Thymus (tissue), 11 donors: ENCODE data around the gene CELF4. TPM values are rescaled to one million over a fixed set of nuclear protein-coding genes. Genes with fewer than 3 reads are reported as not detected.
"Not testable (repeated sequence)": the region's sequence is repeated elsewhere in the genome, so short reads cannot be mapped to it uniquely, and the experiment has no call there.

Source experiments
- DNase-seq, 9 donors: peaks; one replicate each; pipeline ENCODE4 v3.0.0-alpha.2; 2013; ENCODE audit warnings: low spot score in 9 of 9, low read depth in 6 of 9, missing footprints in 1 of 9
- H3K27ac ChIP-seq, 2 donors: one replicate each; pipeline ENCODE4 v1.5.1; 2013; ENCODE audit warnings: control low read depth in 1 of 2, low read depth in 1 of 2, low read length in 1 of 2, mild to moderate bottlenecking in 1 of 2, moderate library complexity in 1 of 2
- H3K27me3 ChIP-seq, 2 donors: one replicate each; pipeline ENCODE4 v1.5.1; 2013; ENCODE audit warnings: low read length in 1 of 2; ENCODE audit not compliant: control insufficient read depth in 2 of 2, insufficient read depth in 1 of 2
- H3K36me3 ChIP-seq, 2 donors: one replicate each; pipeline ENCODE4 v1.5.1; 2013; ENCODE audit warnings: low read length in 1 of 2, mild to moderate bottlenecking in 1 of 2, moderate library complexity in 1 of 2; ENCODE audit not compliant: control insufficient read depth in 2 of 2, insufficient read depth in 2 of 2
- H3K4me1 ChIP-seq, 2 donors: one replicate each; pipeline ENCODE4 v1.5.1; 2013; ENCODE audit warnings: low read length in 2 of 2; ENCODE audit not compliant: control insufficient read depth in 2 of 2, insufficient read depth in 2 of 2
- H3K4me3 ChIP-seq, 2 donors: one replicate each; pipeline ENCODE4 v1.5.1; 2013; ENCODE audit warnings: low read length in 2 of 2, control low read depth in 1 of 2, mild to moderate bottlenecking in 1 of 2
- H3K9me3 ChIP-seq, 2 donors: one replicate each; pipeline ENCODE4 v1.5.1; 2013; ENCODE audit warnings: low read length in 1 of 2, mild to moderate bottlenecking in 1 of 2; ENCODE audit not compliant: control insufficient read depth in 2 of 2, insufficient read depth in 1 of 2
- WGBS: extraction: QIAGEN DNeasy Blood & Tissue Kit; methylation state at CpG from one replicate; pipeline ENCODE4 v1.1.7; 2013; 5-methylcytosine and 5-hydroxymethylcytosine counted together
- polyA plus RNA-seq: library from polyadenylated mRNA; stranded (reverse); fragments of 200-250 nt; gene quantifications from one replicate; pipeline ENCODE4 v1.2.3, GENCODE V29; 2013
- total RNA-seq: library from RNA; stranded (reverse); fragments of 120-200 nt; gene quantifications from one replicate; pipeline ENCODE4 v1.2.4, GENCODE V29; 2013
- donor health status: healthy.

Gene CELF4
- total and polyA plus RNA-seq, 2 donors, result 0.05 to 0.39 TPM

- no peak for DNase-seq
- no peaks in the 10 kb centered on the region for H3K4me1 ChIP-seq
- 25% methylated on average over 21 of the region's 21 CpGs for WGBS
- H3K9me3 ChIP-seq, result peaks cover 0 to 4% of the 10 kb centered on the region in 2 donors
- H3K27ac ChIP-seq, result no peak overlapping the region
- no peaks in the 10 kb centered on the region for H3K36me3 ChIP-seq
- H3K27me3 ChIP-seq, result peaks cover 5 to 42% of the 10 kb centered on the region in 2 donors
- no peak overlapping the region for H3K4me3 ChIP-seq
Measured at GRCh38 chr18:37362158-37362890, 203.3 kb downstream of the CELF4 start.

DNA sequence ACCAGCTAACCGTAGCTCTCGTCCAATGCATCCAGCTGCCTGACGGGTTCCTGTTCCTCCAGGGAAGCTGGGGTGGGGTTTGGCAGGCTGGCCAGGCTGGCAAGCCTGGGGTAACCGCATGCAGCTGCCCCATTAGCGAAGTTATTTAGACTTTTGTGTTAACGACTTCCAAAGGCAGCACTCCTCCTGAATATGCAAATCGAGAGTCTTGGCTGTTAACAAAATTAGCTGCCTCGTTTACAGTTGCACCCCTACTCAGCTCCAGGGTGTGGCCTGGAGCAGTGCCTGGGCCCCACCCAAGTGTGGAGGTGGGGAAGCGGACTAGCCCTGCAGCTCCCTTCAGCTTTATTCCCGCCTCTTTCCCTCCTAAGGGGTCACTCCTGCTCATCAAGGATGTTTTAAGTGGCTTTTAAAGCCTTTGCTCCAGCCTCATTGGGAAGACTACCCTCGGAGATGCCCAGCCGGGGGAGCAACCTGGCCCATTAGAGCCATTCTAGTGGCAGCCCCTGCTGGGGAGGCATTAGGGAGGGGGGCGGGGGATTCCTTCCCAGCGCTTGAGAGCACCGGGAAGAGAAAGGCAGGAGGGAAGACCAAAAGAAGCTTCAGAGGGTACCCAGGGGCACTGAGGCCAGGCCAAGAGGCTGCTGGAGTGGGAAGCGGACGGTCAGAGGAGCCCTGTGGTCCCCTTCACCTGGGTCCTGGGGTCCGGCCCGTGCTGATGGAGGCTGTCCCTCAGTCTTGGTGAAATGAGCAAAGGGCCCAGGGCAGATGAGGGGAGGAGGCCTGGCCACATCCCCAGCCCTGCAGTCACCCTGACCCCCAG, 204.1 kb downstream of the CELF4 start:
- peaks cover 5 to 42% of the 10 kb centered on the region in 2 donors for H3K27me3 ChIP-seq
- H3K9me3 ChIP-seq, result peaks cover 0 to 4% of the 10 kb centered on the region in 2 donors
- H3K4me1 ChIP-seq, result no peaks in the 10 kb centered on the region
- no peak overlapping the region for H3K4me3 ChIP-seq
- DNase-seq, result no peak
- 34% methylated on average over 19 of the region's 19 CpGs for WGBS
- no peak overlapping the region for H3K27ac ChIP-seq
- H3K36me3 ChIP-seq, result no peaks in the 10 kb centered on the region

- H3K4me3 ChIP-seq, H3K27ac ChIP-seq, H3K36me3 ChIP-seq, DNase-seq, H3K9me3 ChIP-seq, H3K4me1 ChIP-seq: not testable (repeated sequence)
- WGBS, result 67% methylated on average over 9 of the region's 9 CpGs
- peaks cover 5 to 29% of the 10 kb centered on the region in 2 donors for H3K27me3 ChIP-seq
Measured at GRCh38 chr18:37358061-37358460, 207.5 kb downstream of the CELF4 start.

DNA sequence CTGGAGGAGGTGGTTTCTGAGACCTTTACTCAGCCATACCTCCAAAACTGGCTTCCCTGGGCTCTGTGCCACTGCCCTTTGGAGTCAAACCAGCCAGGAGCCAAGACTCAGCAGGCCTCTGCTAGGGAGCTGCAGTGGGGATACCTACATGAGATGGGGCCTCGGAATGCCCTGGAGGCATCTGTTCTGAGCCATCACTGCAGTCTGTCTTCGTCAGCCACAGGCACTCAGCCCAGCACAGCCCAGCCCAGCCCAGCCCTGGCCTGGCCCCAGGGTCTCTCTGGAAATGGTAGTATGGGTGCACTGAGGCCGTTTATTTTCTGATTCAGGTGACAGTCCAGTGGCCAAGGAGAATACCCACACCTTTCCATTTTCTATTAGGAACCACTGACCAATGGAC, 209.8 kb downstream of the CELF4 start:
- Histone ChIP-seq H3K9me3 (peaks cover 0 to 4% of the 10 kb centered on the region in 2 donors), H3K36me3 (no peaks in the 10 kb centered on the region), H3K27me3 (peaks cover 0 to 7% of the 10 kb centered on the region in 2 donors), H3K4me3 (no peak overlapping the region), H3K4me1 (no peaks in the 10 kb centered on the region), H3K27ac (no peak overlapping the region)
- no peak for DNase-seq
- 93% methylated on average over 3 of the region's 3 CpGs for WGBS

GRCh38 chr18:37351110-37351509, 214.5 kb downstream of the CELF4 start:
- H3K4me3 ChIP-seq, result no peak overlapping the region
- H3K4me1 ChIP-seq, result no peaks in the 10 kb centered on the region
- no peak for DNase-seq
- no peaks in the 10 kb centered on the region for H3K27me3 ChIP-seq
- H3K9me3 ChIP-seq, result no peaks in the 10 kb centered on the region
- 91% methylated on average over 9 of the region's 9 CpGs for WGBS
- H3K27ac ChIP-seq, result no peak overlapping the region
- H3K36me3 ChIP-seq, result no peaks in the 10 kb centered on the region

- Histone ChIP-seq H3K4me3 (no peak overlapping the region), H3K27ac (no peak overlapping the region), H3K27me3 (peaks cover 0 to 4% of the 10 kb centered on the region in 2 donors), H3K4me1 (no peaks in the 10 kb centered on the region), H3K36me3 (no peaks in the 10 kb centered on the region), H3K9me3 (no peaks in the 10 kb centered on the region)
- no peak for DNase-seq
- WGBS, result 94% methylated on average over 2 of the region's 2 CpGs
Measured at GRCh38 chr18:37348729-37349128, 216.9 kb downstream of the CELF4 start.

GRCh38 chr18:37346048-37346447, 219.6 kb downstream of the CELF4 start:
- Histone ChIP-seq H3K36me3 (no peaks in the 10 kb centered on the region), H3K9me3 (no peaks in the 10 kb centered on the region), H3K4me1 (no peaks in the 10 kb centered on the region), H3K4me3 (no peak overlapping the region), H3K27ac (no peak overlapping the region), H3K27me3 (peaks cover 0 to 6% of the 10 kb centered on the region in 2 donors)
- 86% methylated on average over 3 of the region's 3 CpGs for WGBS
- DNase-seq, result no peak

- H3K27me3 ChIP-seq, result peaks cover 0 to 6% of the 10 kb centered on the region in 2 donors
- H3K4me3 ChIP-seq, result no peak overlapping the region
- WGBS, result 51% methylated on average over 7 of the region's 7 CpGs
- H3K4me1 ChIP-seq, result no peaks in the 10 kb centered on the region
- H3K36me3 ChIP-seq, result no peaks in the 10 kb centered on the region
- no peak for DNase-seq
- no peaks in the 10 kb centered on the region for H3K9me3 ChIP-seq
- H3K27ac ChIP-seq, result no peak overlapping the region
Measured at GRCh38 chr18:37343542-37343851, 222.1 kb downstream of the CELF4 start.

GRCh38 chr18:37341473-37342086, 224.0 kb downstream of the CELF4 start:
- Histone ChIP-seq H3K4me1 (no peaks in the 10 kb centered on the region), H3K27ac (no peak overlapping the region), H3K9me3 (no peaks in the 10 kb centered on the region), H3K36me3 (no peaks in the 10 kb centered on the region), H3K4me3 (no peak overlapping the region), H3K27me3 (peaks cover 0 to 6% of the 10 kb centered on the region in 2 donors)
- 92% methylated on average over 5 of the region's 5 CpGs for WGBS
- no peak for DNase-seq
